ENCODE data around the gene WTAP. TPM values are rescaled to one million over a fixed set of nuclear protein-coding genes. Genes with fewer than 3 reads are reported as not detected.
"Not testable (repeated sequence)": the region's sequence is repeated elsewhere in the genome, so short reads cannot be mapped to it uniquely, and the experiment has no call there.

WTAP gene
- total RNA-seq, 1 donor from 2014 or later: 81.7 TPM

DNA sequence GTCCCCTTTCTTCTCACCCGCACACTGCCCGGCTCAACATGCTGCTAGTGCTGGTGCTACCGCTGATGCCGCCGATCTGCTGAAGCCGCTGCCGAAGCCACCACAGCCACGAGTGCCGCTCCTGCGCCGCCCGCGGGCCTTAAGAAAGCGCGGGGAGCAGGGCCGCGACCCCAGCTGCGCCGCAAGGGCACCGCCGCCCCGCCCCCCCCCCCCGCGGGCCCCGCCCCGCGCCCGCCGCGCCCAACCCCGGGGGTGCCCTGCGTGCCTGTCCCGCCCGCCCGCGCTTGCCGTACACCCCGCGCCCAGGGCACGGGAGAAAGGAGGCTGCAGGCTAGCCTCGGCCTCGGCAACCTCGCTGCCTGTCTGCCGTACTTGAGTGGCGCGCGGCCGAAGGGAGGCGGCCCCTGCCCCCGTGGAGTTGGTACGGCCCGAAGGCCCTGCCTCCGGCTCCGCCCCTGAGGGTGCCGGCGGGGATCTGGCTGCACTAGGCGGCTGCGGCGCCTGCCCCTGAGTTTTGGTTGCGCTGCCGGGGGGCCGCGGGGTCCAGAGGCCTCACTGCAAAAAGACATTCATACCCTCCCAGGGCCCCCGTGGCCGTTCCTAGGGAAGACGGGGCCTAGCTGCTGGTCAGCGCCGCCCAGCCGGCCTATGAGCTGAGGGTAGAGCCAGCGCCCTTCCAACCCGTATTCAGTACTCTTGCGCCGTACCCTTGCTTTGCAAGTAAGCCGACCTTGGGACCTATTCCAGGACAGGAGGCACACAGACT lies 34.0 kb upstream of the WTAP start, which contains the start of gene SOD2:
SOD2 (minus strand) TSS at position 114 of the 766 bp plus-strand sequence; CDS start at position 40, 74 bp downstream.
- peak; percentile 78 to 87 for DNase-seq (ENCODE audit: low read depth in 2 of 2)

GRCh38 chr6:159693894-159694545 lies 33.3 kb upstream of the WTAP start:
- DNase-seq (ENCODE audit: low read depth in 2 of 2): peak; percentile 53 to 96

GRCh38 chr6:159695984-159696383 lies 31.3 kb upstream of the WTAP start:
- DNase-seq (ENCODE audit: low read depth in 2 of 2): no peak

DNA sequence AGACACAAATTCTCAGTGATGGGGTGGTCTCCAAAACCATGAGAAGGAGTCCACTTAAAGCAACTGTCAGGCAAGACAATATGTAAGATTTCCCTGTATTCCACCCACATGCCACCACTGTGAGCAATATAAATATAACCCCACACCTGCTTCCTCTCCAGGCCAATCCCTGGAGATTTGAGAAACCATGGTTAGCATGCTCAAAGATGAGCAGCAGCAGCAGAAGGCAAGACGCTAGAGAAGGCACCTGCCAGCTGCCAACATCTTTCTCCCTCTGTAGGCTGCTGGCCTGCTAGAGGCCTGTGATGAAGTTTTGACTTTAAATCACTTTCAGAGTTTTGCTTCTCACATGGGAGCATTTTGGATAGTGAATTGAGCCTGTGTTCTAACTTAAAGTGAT lies 26.3 kb upstream of the WTAP start:
- DNase-seq (ENCODE audit: low read depth in 2 of 2): peak in 1 of 2 donors; percentile 36

DNA sequence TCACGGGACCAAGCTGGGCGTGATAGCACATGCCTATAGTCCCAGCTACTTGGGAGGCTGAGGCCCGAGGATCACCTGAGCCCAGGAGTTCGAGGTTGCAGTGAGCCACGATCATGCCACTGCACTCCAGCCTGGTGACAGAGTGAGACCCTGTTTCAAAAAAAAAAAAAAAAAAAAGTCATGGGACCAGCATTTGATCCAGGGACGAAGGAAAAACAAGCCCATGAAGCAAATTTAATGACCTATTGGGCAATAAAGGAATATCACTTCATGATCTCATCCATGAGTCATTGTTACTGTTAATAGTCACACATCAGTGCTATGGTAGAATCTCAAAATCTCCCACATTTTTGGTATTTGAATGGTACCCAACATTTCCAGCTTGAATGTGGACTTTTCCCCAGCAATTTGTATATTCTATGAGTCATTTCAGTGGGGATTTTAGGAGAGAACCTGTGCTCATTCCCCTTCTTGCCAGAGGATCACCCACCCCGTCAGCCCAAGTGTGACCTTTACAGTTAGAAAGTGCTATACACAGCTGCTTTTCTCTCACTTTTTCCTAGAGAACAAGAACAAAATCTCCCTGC lies 25.8 kb upstream of the WTAP start:
- DNase-seq (ENCODE audit: low read depth in 2 of 2): peak; percentile 72 to 77

DNA sequence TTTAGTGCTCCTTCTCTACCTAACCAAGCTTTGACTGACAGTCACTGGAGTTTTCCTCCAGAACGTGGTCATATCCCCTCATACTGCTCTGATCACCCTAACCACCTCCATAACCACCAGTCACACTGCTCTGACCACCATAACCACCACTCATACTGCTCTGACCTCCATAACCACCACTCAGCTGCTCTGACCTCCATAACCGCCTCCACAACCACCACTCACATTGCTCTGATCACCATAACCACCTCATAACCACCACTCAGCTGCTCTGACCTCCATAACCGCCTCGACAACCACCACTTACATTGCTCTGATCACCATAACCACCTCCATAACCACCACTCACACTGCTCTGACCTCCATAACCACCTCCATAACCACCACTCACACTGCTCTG lies 16.7 kb upstream of the WTAP start:
- DNase-seq (ENCODE audit: low read depth in 2 of 2): not testable (repeated sequence)

DNA sequence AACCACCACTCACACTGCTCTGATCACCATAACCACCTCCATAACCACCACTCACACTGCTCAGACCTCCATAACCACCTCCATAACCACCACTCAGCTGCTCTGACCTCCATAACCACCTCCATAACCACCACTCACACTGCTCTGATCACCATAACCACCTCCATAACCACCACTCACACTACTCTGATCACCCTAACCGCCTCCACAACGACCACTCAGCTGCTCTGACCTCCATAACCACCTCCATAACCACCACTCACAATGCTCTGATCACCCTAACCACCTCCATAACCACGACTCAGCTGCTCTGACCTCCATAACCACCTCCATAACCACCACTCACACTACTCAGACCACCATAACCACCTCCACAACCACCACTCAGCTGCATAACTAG lies 14.9 kb upstream of the WTAP start:
- not testable (repeated sequence) for DNase-seq (ENCODE audit: low read depth in 2 of 2)

DNA sequence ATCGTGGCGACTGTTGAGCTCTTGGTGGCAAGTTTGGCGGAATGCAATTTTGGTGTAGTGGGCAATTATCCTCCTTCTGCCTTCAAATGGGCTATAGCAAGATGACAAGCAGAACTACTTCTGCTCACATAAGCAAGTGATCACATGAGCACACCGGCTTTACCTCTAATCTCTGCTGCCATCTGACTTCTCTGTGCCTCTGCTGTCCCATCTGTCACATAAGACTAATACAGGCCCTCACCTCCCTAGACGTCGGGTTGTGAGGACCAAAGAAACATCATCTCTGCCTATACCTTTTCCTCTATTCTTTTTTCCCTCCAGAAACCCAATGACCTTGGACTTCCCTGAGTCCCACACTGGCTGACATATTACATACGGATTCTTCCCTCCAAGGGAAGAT lies 13.3 kb upstream of the WTAP start:
- no peak for DNase-seq (ENCODE audit: low read depth in 2 of 2)

- peak in 1 of 2 donors; percentile 63 for DNase-seq (ENCODE audit: low read depth in 2 of 2)
These were observed 12.9 kb upstream of the WTAP start for GRCh38 chr6:159714404-159714803.

GRCh38 chr6:159715166-159715565 lies 12.1 kb upstream of the WTAP start:
- no peak for DNase-seq (ENCODE audit: low read depth in 2 of 2)

- no peak for DNase-seq (ENCODE audit: low read depth in 2 of 2)
These were observed 11.7 kb upstream of the WTAP start for GRCh38 chr6:159715605-159716004.

DNA sequence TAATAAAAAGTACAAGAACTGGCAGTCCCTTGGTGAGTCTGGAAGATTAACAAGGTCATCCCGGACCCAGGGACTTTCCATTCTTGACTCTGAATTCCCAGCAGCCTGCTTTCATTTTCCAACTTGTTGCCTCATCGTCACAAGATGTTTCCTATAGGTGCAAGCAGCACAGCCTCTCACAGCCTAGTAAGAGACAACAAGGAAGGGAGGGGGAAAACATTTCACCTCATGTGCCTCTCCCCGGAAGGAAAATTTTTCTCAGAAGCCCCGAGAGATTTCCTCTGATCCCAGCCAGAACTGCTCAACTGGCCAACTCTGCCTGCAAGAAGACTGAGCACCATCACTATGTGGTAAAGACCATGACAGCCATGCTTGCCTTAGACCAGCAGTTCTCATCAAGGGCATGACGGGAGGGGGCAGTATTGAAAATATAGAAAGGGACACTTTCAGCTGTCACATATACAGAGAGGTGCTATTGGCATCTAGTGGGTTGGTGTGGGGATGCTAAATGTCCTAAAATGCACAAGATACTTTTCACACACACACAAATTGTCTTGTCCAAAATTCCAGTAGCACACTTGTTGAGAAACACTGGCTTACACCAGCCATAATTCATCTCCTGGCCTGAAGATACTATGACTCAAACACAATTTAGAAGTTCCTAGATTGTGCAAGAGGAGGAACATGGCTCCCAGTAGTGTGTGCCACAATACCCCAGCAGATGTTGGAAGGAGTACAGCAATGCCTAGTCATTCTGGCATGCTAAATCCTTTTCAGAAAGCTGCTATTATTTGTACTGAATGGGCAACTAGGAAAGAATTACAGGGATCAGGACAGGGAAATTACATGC lies 10.8 kb upstream of the WTAP start:
- peak; percentile 26 to 88 for DNase-seq (ENCODE audit: low read depth in 2 of 2)

- no peak for DNase-seq (ENCODE audit: low read depth in 2 of 2)
These were observed 8.7 kb upstream of the WTAP start for GRCh38 chr6:159718634-159719033.

DNA sequence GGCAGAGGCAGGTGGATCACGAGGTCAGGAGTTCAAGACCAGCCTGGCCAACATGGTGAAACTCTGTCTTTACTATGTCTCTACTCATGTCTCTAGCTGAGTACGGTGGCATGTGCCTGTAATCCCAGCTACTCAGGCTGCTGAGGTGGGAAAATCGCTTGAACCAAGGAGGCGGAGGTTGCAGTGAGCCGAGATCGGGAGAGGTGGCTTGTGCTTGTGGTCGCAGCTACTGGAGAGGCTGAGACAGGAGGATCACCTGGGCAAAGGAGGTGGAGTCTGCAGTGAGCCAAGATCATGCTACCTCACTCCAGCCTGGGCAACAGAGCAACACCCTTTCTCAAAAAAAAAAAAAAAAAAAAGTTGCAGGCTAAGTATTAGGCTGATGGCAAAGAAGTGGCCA lies 8.0 kb upstream of the WTAP start:
- DNase-seq (ENCODE audit: low read depth in 2 of 2): no peak

DNA sequence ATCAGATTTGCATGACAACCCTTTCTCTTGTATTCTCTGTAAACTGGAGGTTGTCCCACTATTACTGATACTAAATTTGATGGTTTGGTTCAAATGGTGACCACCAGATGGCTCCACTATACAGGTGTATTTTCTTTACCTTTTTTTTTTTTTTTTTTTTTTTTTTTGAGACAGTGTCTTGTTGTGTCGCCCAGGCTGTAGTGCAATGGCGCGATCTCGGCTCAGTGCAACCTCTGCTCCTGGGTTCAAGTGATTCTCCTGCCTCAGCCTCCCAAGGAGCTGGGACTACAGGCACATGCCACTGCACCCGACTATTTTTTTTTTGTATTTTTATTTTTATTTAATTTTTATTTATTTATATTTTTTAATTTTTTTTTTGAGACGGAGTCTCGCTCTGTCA lies 6.6 kb upstream of the WTAP start:
- DNase-seq (ENCODE audit: low read depth in 2 of 2): peak; percentile 41 to 65

- not testable (repeated sequence) for DNase-seq (ENCODE audit: low read depth in 2 of 2)
These were observed 5.3 kb upstream of the WTAP start for GRCh38 chr6:159721981-159722380.

DNA sequence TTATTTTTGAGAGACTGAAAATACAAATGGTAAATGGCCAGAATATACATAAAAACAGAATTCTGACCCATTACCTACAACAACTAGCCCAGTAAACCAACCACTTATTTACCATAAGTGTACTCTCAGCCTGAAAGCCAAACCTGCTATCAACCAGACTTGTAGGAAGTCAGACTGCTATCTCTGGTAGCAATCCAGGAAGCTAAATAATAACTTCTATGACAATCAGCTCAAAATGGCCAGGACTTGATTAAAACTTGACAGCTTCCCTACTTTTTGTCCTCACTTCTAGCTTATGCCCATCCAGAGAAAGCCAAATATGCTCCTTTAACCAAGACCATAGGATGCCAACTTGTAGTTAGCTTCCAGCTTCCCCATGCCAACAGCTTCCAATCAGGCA lies 4.7 kb upstream of the WTAP start:
- no peak for DNase-seq (ENCODE audit: low read depth in 2 of 2)

DNA sequence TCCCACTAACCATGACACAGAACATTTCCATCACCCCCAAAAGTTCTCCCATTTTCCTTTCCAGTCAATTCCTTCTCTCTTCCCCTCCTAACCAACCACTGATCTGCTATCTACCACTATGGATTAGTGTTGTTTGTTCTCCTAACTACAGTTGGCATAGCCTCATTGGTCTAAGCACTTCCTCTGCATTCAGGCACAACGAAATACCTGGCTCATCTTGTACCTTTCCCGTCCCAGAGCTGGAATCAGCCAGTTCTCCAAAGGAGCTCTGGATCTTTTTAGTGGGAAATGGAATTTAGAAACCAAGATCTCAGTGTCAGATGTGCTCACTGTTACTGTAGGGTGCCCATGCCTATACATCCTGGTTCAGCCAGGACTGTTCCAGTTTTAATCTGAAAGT lies 4.0 kb upstream of the WTAP start:
- no peak for DNase-seq (ENCODE audit: low read depth in 2 of 2)

DNA sequence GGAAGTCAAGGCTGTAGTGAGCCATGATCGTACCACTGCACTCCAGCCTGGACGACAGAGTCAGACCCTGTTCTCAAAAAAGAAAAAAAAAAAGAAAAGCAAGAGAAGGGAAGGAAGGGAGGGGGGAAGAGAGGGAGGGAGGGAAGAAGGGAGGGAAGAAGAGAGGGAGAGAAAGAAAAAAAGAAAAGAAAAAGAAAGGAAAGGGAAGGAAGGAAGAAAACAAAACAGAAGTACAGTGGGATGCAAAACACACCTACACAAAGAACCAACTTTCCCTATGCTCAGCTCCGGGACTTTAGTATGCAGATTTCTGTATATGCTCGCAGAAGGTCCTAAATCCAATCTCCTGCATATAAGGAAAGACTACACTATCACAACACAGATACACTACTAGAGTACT lies 2.5 kb upstream of the WTAP start:
- DNase-seq (ENCODE audit: low read depth in 2 of 2): no peak

- DNase-seq (ENCODE audit: low read depth in 2 of 2): not testable (repeated sequence)
These were observed 2.1 kb upstream of the WTAP start for GRCh38 chr6:159725208-159725607.

GRCh38 chr6:159726255-159726917 lies 920 bp upstream of the WTAP start:
- no peak for DNase-seq (ENCODE audit: low read depth in 2 of 2)

Data from lung microvascular endothelial cell (primary cell).